NOMO-1 treated with dmso at 0.1 percent for 144 hours (cell line): ENCODE measurements around the gene CADM1.

Experiments
- DNase-seq: peaks from one replicate; lab custom pipeline; 2025; ENCODE audit not compliant: unreplicated experiment; lab: John Stamatoyannopoulos, UW

CADM1 gene

GRCh38 chr11:115363426-115363825, 140.8 kb downstream of the CADM1 start:
- no peak for DNase-seq

DNA sequence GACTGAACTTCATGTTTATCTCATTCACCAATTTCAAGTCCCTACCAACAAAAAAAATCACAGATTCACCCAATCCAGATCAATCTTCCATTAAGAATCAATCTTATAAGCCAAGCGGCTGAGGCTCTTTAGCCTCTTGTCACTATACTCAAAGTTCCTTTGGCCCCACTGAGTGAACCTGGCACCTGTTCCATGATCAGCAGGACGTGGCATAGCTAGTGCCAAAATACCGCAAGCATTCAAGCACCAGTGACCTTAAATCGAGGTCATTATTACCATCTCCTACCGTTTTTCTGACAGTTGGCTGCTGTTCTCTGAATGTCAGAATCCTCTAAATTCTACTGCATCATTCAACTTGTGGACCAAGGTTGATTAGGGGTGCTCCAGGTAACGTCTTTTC, 141.2 kb downstream of the CADM1 start:
- DNase-seq = no peak

- no peak for DNase-seq
Observed at GRCh38 chr11:115361025-115361424, 143.2 kb downstream of the CADM1 start.

GRCh38 chr11:115360186-115360824, 143.9 kb downstream of the CADM1 start:
- no peak for DNase-seq

DNA sequence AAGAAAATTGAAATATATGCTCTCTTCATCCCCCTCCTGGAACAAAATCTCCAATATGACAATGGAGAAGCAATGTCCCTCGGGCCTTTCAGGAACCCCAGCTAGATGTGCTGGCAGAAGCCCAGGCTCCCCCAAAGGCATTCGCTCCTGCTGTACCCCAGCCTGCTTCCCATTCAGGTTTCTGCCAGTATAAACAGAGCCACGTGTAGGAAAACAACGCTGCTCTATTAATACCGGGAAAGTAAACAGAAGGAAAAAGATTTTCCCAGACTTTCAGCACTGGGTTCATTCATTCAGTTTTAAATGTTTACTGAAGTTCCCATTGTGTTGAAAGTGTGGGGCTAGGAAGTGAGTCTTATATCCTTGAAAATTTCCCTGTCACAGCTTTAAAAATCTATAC, 147.1 kb downstream of the CADM1 start:
- DNase-seq = no peak

GRCh38 chr11:115352805-115353485, 151.3 kb downstream of the CADM1 start:
- DNase-seq = no peak

DNA sequence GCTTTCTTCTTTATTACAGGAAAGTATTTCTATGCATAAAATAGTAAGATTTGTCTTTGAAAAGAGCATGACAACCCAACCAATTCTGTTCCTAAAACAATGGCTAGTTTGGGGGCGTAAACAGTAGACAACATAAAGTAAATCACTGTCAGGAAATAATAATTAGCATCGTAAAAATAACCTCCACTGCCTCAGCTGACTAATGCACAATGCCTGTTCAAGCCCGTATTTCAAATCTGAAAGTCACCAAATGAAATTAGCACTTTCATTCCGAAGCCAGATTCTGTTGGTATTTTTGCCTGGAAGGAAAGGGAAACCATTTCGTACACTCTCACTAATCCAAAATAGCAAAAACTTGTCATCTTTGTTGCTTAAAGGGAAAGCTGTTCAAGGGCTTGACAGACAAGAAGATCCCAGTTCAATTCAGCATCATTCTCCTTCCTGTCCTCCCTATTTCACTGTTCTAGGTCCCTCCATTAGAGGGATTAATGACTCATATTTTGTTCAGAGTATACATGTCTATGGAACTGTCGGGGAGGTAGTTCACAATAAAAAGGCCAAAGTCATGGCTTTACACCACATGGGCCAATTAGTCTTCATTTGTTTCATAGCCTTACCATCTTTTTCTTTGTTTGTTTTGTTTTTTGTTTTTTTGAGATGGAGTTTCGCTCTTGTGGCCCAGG, 154.7 kb downstream of the CADM1 start:
- no peak for DNase-seq

GRCh38 chr11:115348416-115348815, 155.8 kb downstream of the CADM1 start:
- DNase-seq = no peak

DNA sequence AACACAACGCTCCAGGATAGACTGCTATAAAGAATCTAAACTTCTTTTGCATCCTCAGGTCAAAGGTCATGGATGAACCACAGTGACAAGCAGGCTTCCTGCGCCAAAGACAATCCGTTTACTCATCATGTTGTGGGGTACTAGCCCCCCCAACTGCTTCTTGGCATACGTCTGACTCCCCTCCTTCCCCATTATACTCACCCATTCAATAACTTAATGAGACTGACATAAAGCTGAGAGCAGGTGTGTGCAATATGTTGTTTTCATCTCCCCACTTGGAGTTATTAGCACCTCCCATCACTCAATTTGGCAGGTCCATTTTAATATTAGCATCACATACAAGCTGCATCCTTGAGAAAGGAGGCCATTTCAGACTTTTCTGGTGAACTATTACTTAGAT, 157.1 kb downstream of the CADM1 start:
- no peak for DNase-seq

- DNase-seq = peak; percentile 8
Observed at GRCh38 chr11:115345840-115346239, 158.4 kb downstream of the CADM1 start.

- DNase-seq = no peak
Observed at GRCh38 chr11:115345361-115345760, 158.9 kb downstream of the CADM1 start.

DNA sequence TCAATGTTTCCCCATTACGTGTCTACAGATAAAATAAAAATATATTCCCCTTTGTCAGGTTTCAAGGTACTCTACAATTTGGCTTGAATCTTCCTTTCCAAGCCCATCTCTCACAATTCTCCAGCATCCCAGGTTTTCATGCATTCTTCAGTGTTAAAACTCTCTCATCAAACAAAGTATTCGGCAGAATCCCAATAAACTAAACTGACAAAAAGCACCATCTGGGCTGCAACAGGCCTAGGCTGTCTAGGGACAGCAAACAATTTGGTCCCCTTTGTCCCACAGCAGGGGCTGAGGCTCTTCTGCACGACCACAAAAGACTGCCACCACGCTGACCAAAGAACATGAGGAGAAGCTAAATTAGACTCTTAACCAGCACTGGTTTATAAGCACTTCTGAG, 159.4 kb downstream of the CADM1 start:
- DNase-seq = no peak

DNA sequence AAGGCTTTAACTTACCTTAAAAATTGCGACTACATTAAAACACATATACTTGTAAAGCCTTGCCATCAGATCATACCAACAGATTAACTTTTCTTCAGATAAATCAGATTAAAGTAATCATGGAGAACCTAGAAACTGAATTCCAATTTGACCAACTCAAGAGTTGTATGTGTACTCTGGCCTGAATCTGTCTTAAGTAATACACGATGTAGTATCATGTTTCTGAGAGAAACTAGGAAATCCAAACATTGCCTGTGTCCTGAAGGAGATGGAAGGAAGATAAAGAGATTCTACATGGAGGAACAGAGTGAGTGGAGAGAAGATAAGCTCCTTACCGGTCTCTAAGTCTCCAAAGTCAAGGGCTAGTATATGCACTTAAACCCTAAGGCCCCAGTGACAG, 162.1 kb downstream of the CADM1 start:
- DNase-seq = no peak

DNA sequence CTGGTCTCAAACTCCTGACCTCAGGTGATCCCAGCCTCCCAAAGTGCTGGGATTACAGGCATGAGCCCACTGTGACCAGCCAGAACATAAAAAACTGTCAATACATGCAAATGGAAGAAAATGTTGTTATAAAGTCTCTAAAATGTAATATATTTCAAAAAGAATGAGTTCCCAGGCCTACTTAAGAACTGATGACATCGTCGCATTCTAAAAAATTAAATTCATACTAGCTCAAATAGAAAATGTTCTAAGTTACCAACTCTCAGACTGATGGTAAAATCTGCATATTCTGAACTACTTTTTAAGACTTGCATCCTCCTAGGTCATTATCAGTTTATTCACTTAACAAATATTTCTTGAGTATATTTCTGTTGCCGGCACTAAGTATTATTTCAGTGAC, 163.3 kb downstream of the CADM1 start:
- no peak for DNase-seq

DNA sequence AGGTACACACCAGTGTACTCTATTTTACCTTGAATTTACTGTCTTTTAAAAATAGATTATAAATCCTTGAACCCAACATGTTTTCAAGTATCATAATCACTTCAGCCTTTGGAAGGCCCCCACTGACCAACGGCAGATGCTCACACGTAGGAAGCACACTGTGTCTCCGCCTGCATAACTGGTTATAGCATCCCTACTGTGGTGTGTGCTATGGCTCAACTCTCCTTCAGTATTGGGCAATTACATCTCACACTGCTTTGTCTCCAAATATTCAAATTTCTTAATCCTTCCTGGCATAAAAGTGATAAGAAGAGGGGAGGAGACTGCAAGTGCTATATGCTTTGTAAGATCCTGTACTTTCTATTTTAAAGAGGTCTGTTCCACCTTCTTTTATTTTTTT, 165.7 kb downstream of the CADM1 start:
- DNase-seq = no peak

GRCh38 chr11:115334932-115335788, 169.1 kb downstream of the CADM1 start:
- DNase-seq = peak; percentile 6

DNA sequence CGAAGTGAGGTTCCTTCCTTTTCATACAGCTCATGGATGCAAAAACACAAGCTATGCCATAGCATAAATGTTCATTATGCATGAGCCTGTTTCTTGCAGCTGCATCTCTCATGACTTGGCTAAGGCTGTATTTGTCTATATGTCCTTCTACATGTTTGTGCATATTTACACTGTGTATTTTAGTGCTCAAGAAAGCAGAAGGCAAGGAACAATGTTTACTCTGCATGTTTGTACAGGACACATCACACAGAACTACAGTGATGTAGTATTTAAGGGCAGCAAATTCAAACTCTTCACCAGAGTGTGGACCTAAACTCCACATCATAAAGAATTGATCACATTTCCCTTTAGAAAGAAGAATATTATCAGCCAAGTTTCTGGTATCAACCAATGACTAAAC, 170.3 kb downstream of the CADM1 start:
- DNase-seq = no peak

DNA sequence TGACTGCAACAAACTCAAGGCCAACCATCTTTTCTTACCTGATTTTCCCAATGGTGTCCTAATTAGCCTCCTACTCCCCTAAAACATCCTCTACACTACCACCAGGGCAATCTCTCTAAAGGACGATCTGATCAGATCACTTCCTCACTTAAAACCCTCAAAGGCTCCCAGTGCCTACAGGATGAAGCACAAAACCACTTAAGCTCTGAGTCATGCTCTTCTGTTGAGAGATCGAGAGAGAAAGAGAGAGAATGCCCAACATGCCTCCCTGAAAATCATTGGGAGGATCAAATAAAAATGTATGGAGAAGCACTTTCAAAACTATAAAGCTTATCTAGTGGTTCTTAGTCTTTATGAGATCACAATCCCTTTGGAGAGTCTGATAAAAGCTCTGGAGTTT, 171.1 kb downstream of the CADM1 start:
- peak; percentile 7 for DNase-seq

- DNase-seq = no peak
Observed at GRCh38 chr11:115330684-115331482, 173.3 kb downstream of the CADM1 start.

GRCh38 chr11:115326526-115326925, 177.7 kb downstream of the CADM1 start:
- DNase-seq = no peak

DNA sequence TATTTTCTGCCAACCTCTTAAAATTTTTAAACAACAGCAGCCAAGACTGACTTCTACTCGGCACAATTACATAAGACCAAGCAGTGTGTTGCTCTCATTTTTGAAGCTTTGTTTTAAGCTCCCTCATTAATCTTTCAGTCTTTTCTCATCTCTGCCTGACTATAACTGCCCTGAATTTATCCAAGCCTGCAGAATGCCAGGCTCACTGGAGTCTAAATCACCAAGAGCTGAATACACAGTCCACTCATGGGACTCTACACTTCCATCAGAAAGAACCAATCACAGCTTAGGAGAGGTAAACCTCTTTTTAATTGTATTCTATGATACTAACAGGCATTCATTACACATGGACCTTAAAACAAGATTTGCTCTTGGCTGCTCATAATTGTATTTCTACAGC, 178.7 kb downstream of the CADM1 start:
- DNase-seq = no peak
